ENCODE results near the gene ANO10. TPM values are rescaled to one million over a fixed set of nuclear protein-coding genes. Genes with fewer than 3 reads are reported as not detected.

Gene ANO10
- total and polyA plus RNA-seq, 2 donors (not counting 1 experiment from before 2014, with no cell fraction given), result 1.9 to 10.6 TPM

DNA sequence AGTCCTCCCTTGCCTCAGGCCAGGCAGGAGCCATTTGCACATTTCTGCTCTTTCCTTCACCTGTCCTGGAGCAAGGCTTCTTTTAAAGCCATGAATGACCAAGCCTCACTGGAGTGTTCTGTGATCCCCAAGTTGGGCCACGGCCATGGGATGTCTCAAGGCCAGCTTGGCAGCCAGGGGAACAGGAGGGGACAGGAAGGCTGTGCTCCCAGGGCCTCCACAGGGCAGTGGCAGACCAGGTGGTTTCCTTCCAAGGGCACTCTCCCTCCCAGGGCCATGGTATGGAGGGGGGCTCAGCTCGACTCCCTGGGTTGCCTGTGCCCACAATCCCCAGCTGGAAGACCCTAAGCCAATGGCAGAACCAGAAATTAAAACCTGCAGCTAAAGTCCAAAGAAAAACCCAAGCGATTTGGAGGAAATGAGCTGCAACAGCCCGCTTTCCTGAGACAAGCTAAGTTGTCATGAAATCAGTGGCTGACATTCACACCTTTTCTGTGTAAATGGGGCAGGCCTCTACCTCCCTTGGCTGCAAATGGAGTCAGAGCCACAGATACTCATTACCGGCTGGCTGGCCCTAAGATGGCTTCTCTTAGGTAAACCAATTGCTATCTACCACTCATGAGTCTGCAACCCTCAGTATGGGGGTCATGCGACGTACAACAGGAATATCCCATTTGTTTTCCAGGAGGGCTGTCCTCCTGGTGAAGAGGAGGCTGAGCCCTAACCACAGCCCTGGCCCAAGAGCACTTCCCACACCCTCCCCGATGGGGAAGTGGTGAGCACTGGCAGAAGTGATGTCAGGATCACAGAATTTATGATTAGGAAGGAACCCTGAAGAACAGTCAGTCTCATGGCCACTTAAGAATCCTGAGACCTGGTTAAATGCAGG is 252.2 kb downstream of the ANO10 start:
- H3K36me3 ChIP-seq (replicated peaks in 1 of 2; ENCODE audit: control extremely low read depth in 1 of 2, control insufficient read depth in 1 of 2, extremely low read depth in 1 of 2, insufficient read depth in 2 of 2, low read length in 1 of 2), result no peaks in the 10 kb centered on the region
- H3K4me1 ChIP-seq (ENCODE audit: control insufficient read depth in 2 of 2, insufficient read depth in 2 of 2, low read length in 2 of 2), result no peaks in the 10 kb centered on the region
- Mint-ChIP-seq H3K27ac (no peak overlapping the region), H3K4me3 (no peak overlapping the region), H3K9me3 (ENCODE audit: insufficient read depth) (no peaks in the 10 kb centered on the region), H3K27me3 (no peaks in the 10 kb centered on the region), H3K4me1 (no peaks in the 10 kb centered on the region)
- no peak overlapping the region for H3K9ac ChIP-seq (ENCODE audit: low read length)
- intact Hi-C loops (cut with micrococcal nuclease), result no loop called here
- no peak overlapping the region for H3K4me2 ChIP-seq (replicated peaks; ENCODE audit: low read depth, low read length, poor library complexity, severe bottlenecking)
- DNase-seq, result no peak
- no peaks in the 10 kb centered on the region for H3K79me2 ChIP-seq (ENCODE audit: control insufficient read depth, insufficient read depth, low read length)
- no peak overlapping the region for H3K4me3 ChIP-seq (ENCODE audit: control extremely low read depth in 1 of 5, extremely low read depth in 1 of 5, insufficient read depth in 1 of 5, low read depth in 2 of 5, low read length in 4 of 5)
- no peaks in the 10 kb centered on the region for H3K9me3 ChIP-seq (ENCODE audit: control extremely low read depth in 1 of 3, control insufficient read depth in 2 of 3, insufficient read depth in 1 of 3, low read length in 2 of 3)
- POLR2A ChIA-PET, result no interaction called here
- no peak for ATAC-seq (ENCODE audit: low read depth)
- no peaks in the 10 kb centered on the region for H3K27me3 ChIP-seq (replicated peaks in 1 of 4; ENCODE audit: control extremely low read depth in 1 of 4, control insufficient read depth in 3 of 4, insufficient read depth in 4 of 4, low read length in 3 of 4)
- no peak overlapping the region for H3K27ac ChIP-seq (ENCODE audit: low read length in 2 of 2)
- no peak for TF ChIP-seq EZH2 (IDR thresholded peaks at IDR 0.05; ENCODE audit: borderline replicate concordance, insufficient read depth, low read depth, low read length, poor library complexity, severe bottlenecking)
- TF ChIP-seq, protein P1, sequence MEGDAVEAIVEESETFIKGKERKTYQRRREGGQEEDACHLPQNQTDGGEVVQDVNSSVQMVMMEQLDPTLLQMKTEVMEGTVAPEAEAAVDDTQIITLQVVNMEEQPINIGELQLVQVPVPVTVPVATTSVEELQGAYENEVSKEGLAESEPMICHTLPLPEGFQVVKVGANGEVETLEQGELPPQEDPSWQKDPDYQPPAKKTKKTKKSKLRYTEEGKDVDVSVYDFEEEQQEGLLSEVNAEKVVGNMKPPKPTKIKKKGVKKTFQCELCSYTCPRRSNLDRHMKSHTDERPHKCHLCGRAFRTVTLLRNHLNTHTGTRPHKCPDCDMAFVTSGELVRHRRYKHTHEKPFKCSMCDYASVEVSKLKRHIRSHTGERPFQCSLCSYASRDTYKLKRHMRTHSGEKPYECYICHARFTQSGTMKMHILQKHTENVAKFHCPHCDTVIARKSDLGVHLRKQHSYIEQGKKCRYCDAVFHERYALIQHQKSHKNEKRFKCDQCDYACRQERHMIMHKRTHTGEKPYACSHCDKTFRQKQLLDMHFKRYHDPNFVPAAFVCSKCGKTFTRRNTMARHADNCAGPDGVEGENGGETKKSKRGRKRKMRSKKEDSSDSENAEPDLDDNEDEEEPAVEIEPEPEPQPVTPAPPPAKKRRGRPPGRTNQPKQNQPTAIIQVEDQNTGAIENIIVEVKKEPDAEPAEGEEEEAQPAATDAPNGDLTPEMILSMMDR (IDR thresholded peaks at IDR 0.05), result no peak
- WGBS (ENCODE audit: insufficient coverage), result 76% methylated on average over 7 of the region's 8 CpGs
- H4K20me1 ChIP-seq (ENCODE audit: control insufficient read depth, insufficient read depth, low read length, poor library complexity, severe bottlenecking), result no peaks in the 10 kb centered on the region
- H2AFZ ChIP-seq (ENCODE audit: insufficient read depth, low read depth, low read length, poor library complexity, severe bottlenecking), result no peak overlapping the region
- CTCF ChIA-PET, result interaction anchor here (0.9 kb wide), 1 partner anchor 9 kb away, joined by 4 read pairs; no protein-coding TSS in a partner anchor

DNA sequence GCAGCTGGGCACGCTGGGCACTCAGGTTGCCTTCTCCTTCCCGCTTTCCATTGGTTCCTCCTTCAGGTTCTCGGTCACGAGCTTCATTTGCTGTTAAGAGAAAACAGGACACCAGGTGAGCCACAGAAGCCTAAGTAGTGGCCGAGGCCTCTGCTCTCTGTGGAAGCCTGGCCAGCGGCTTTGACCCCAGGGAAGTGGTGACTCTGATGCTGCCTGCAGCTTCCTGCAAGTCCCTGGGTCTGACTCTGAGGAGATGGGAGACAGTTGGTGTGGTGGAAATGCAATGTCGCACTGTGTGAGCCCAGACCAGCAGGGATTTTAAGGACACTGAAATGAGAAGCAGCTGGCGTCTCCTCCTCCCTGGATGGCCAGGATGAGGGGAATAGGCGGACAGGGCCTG is 254.9 kb downstream of the ANO10 start:
- 96% methylated on average over 8 of the region's 9 CpGs for WGBS (ENCODE audit: insufficient coverage)
- Histone ChIP-seq H3K4me2 (replicated peaks; ENCODE audit: low read depth, low read length, poor library complexity, severe bottlenecking) (no peak overlapping the region), H2AFZ (ENCODE audit: insufficient read depth, low read depth, low read length, poor library complexity, severe bottlenecking) (no peak overlapping the region), H3K27me3 (replicated peaks in 1 of 4; ENCODE audit: control extremely low read depth in 1 of 4, control insufficient read depth in 3 of 4, insufficient read depth in 4 of 4, low read length in 3 of 4) (no peaks in the 10 kb centered on the region), H3K4me1 (ENCODE audit: control insufficient read depth in 2 of 2, insufficient read depth in 2 of 2, low read length in 2 of 2) (no peaks in the 10 kb centered on the region), H3K9ac (ENCODE audit: low read length) (no peak overlapping the region), H3K9me3 (ENCODE audit: control extremely low read depth in 1 of 3, control insufficient read depth in 2 of 3, insufficient read depth in 1 of 3, low read length in 2 of 3) (peaks cover 0 to 4% (median 0%) of the 10 kb centered on the region in 3 donors), H3K4me3 (ENCODE audit: control extremely low read depth in 1 of 5, extremely low read depth in 1 of 5, insufficient read depth in 1 of 5, low read depth in 2 of 5, low read length in 4 of 5) (no peak overlapping the region), H3K79me2 (ENCODE audit: control insufficient read depth, insufficient read depth, low read length) (no peaks in the 10 kb centered on the region), H3K27ac (ENCODE audit: low read length in 2 of 2) (no peak overlapping the region), H3K36me3 (replicated peaks in 1 of 2; ENCODE audit: control extremely low read depth in 1 of 2, control insufficient read depth in 1 of 2, extremely low read depth in 1 of 2, insufficient read depth in 2 of 2, low read length in 1 of 2) (no peaks in the 10 kb centered on the region), H4K20me1 (ENCODE audit: control insufficient read depth, insufficient read depth, low read length, poor library complexity, severe bottlenecking) (no peaks in the 10 kb centered on the region)
- Mint-ChIP-seq H3K27me3 (no peaks in the 10 kb centered on the region), H3K4me1 (no peaks in the 10 kb centered on the region), H3K4me3 (no peak overlapping the region), H3K9me3 (ENCODE audit: insufficient read depth) (no peaks in the 10 kb centered on the region), H3K27ac (no peak overlapping the region)
- no peak for DNase-seq
- intact Hi-C loops (cut with micrococcal nuclease), result no loop called here
- no peak for ATAC-seq (ENCODE audit: low read depth)
- TF ChIP-seq, protein P1 (IDR thresholded peaks at IDR 0.05), result no peak
- no peak for TF ChIP-seq EZH2 (IDR thresholded peaks at IDR 0.05; ENCODE audit: borderline replicate concordance, insufficient read depth, low read depth, low read length, poor library complexity, severe bottlenecking)
- CTCF ChIA-PET, result interaction anchor here (1.0 kb wide), 1 partner anchor 144 kb away, joined by 3 read pairs; no protein-coding TSS in a partner anchor
- POLR2A ChIA-PET, result no interaction called here

Measured in B cell (primary cell).